Naive thymus-derived CD4-positive, alpha-beta T cell (primary cell): ENCODE results near the gene RPS15A. TPM values are rescaled to one million over a fixed set of nuclear protein-coding genes. Genes with fewer than 3 reads are reported as not detected.

Experiments used
- ATAC-seq: fragments of 150-1000 bp; cut with Tn5 transposase; 2 replicates; pipeline ENCODE4 v1.10.0; 2021; ENCODE audit warnings: mild to moderate bottlenecking, moderate library complexity
- CTCF ChIA-PET: fragments of 350-600 bp; sonication (Branson Sonifier 250); formaldehyde crosslinking; loops from one replicate; lab custom pipeline; 2021; ENCODE audit warnings: antibody characterized with exemption; lab: Charles Lee
- POLR2A ChIA-PET: fragments of 350-600 bp; sonication (Branson Sonifier 250); formaldehyde crosslinking; loops from one replicate; lab custom pipeline; 2021; ENCODE audit warnings: antibody characterized with exemption, inconsistent platforms; lab: Charles Lee
- DNase-seq, 9 donors: peaks; one replicate each; pipeline versions ENCODE4 v3.0.0 to v3.0.0-alpha.2; 2020 to 2022; ENCODE audit warnings: mixed read lengths in 1 of 9
- H3K27ac ChIP-seq: one replicate; pipeline ENCODE4 v1.7.0; 2013; ENCODE audit warnings: mild to moderate bottlenecking, low read depth, low read length, moderate library complexity
- H3K27me3 ChIP-seq, 2 donors: one replicate each; pipeline ENCODE4 v1.7.0; 2013; ENCODE audit warnings: low read length in 2 of 2, mild to moderate bottlenecking in 2 of 2, moderate library complexity in 2 of 2; ENCODE audit not compliant: control insufficient read depth in 2 of 2, insufficient read depth in 2 of 2
- H3K36me3 ChIP-seq, 3 experiments: 1 replicate in 2 of 3; 2 replicates in 1 of 3; pipeline ENCODE4 v1.7.0; 2013; ENCODE audit warnings: low read length in 3 of 3, mild to moderate bottlenecking in 3 of 3, moderate library complexity in 1 of 3; ENCODE audit not compliant: insufficient read depth in 3 of 3, control insufficient read depth in 2 of 3
- H3K4me1 ChIP-seq, 2 donors: one replicate each; pipeline ENCODE4 v1.7.0; 2013; ENCODE audit warnings: low read length in 2 of 2, mild to moderate bottlenecking in 2 of 2, moderate library complexity in 1 of 2; ENCODE audit not compliant: control insufficient read depth in 2 of 2, insufficient read depth in 2 of 2
- H3K4me3 ChIP-seq: 2 replicates; pipeline ENCODE4 v1.7.0; 2013; ENCODE audit warnings: mild to moderate bottlenecking, low read length
- H3K9me3 ChIP-seq, 3 experiments: 1 replicate in 2 of 3; 2 replicates in 1 of 3; pipeline ENCODE4 v1.7.0; 2013; ENCODE audit warnings: low read length in 3 of 3; ENCODE audit not compliant: control insufficient read depth in 2 of 3
- H3K27ac Mint-ChIP-seq, 9 donors: one replicate each; pipeline ENCODE4 v1.8.0; 2020 to 2022; ENCODE audit warnings: mixed read lengths in 9 of 9, mild to moderate bottlenecking in 8 of 9, moderate library complexity in 5 of 9, inconsistent platforms in 2 of 9
- H3K27me3 Mint-ChIP-seq, 5 donors: one replicate each; pipeline ENCODE4 v1.8.0; 2021 to 2022; ENCODE audit warnings: mixed read lengths in 5 of 5, mild to moderate bottlenecking in 1 of 5
- H3K36me3 Mint-ChIP-seq, 5 donors: one replicate each; pipeline ENCODE4 v1.8.0; 2020 to 2022; ENCODE audit warnings: mixed read lengths in 5 of 5, mild to moderate bottlenecking in 3 of 5, inconsistent platforms in 1 of 5
- H3K4me1 Mint-ChIP-seq, 7 donors: one replicate each; pipeline ENCODE4 v1.8.0; 2020 to 2022; ENCODE audit warnings: mixed read lengths in 7 of 7, mild to moderate bottlenecking in 3 of 7, inconsistent platforms in 1 of 7
- H3K4me3 Mint-ChIP-seq, 10 donors: one replicate each; pipeline ENCODE4 v1.8.0; 2020 to 2022; ENCODE audit warnings: mild to moderate bottlenecking in 10 of 10, mixed read lengths in 10 of 10, moderate library complexity in 6 of 10, inconsistent platforms in 2 of 10
- H3K9me3 Mint-ChIP-seq, 11 donors: one replicate each; pipeline ENCODE4 v1.8.0; 2020 to 2022; ENCODE audit warnings: mixed read lengths in 11 of 11, mild to moderate bottlenecking in 4 of 11, inconsistent platforms in 1 of 11, moderate library complexity in 1 of 11
- intact Hi-C, 2 donors: fragments of 100-400 bp; cut with micrococcal nuclease; formaldehyde crosslinking; loops; one replicate each; pipeline ENCODE4 v1.15.1; 2023
- polyA plus RNA-seq, 2 donors: library from polyadenylated mRNA; unstranded; fragments of 300-500 nt; fragmentation: Illumina TruSeq; gene quantifications; one replicate each; pipeline ENCODE4 v1.2.3, GENCODE V29; 2021
- total RNA-seq, 6 experiments: library from RNA in 5 of 6; stranded (reverse) in 5 of 6; gene quantifications; 1 replicate in 5 of 6; 2 replicates in 1 of 6; pipeline ENCODE4 v1.2.3 and lab custom pipeline; 2021 to 2026

The RPS15A gene
- total and polyA plus RNA-seq, 7 experiments from 2014 or later: 2,060 to 5,300 (median 3,844) TPM

DNA sequence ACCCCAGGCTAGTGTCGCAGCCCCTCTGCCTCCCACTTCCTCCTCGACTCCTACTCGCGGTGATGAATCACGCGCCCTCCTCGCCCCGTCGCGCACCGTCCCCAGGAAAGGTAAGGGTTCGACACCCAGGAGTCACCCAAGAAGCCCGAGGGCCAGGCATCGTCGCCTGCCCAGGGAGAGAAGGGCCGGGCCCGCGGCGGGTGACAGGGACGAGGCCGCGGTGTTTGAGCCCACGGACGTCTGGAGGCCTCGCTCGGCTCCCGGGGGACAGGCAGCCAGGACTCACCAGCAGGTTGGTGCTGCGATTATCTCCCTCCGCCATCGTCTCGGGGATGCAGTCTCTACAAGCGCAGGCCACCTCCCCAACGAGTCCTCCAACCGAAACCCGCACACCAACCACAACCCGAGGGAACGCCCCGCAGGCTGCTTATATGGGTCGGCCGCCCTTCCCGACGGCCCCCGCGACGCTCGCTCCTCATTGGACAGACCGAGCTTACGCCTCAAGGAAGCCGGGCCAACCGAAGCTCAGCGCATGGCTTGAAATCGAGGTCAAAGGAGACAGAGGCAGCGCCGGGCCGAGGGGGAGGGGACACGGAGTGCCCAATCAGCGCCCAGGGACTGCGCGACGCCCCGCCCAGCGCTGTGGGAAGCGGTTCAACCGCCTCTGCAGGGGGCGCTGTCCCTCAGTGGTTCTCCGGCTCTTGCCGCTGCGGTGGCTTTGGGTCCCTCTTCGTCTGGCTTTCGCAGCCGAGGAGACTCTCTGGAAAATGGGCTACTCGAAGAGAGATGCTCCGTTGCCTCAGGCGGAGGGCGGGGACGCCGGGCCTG lies 11.2 kb upstream of the RPS15A start, which contains the start of gene ARL6IP1:
Gene ARL6IP1 (minus strand): TSS at position 405 of the 828 bp plus-strand sequence. CDS start 83 bp downstream, at position 322.
- Mint-ChIP-seq H3K27ac (peak within 1 kb of the TSS; percentile 88 to 97 (median 95)), H3K27me3 (peaks cover 0 to 2% (median 0%) of the 10 kb centered on the region in 5 donors), H3K36me3 (peaks cover 0 to 27% (median 4%) of the 10 kb centered on the region in 5 donors), H3K4me1 (peaks cover 30 to 70% (median 58%) of the 10 kb centered on the region in 7 donors), H3K4me3 (peak within 1 kb of the TSS; percentile 88 to 99 (median 96)), H3K9me3 (peaks cover 0 to 4% (median 0%) of the 10 kb centered on the region in 11 donors)
- Histone ChIP-seq H3K9me3 (no peaks in the 10 kb centered on the region), H3K27ac (peak within 1 kb of the TSS; percentile 86), H3K4me1 (peaks cover 21 to 29% of the 10 kb centered on the region in 2 donors), H3K36me3 (peaks cover 0 to 10% (median 6%) of the 10 kb centered on the region in 3 experiments), H3K27me3 (no peaks in the 10 kb centered on the region), H3K4me3 (peak within 1 kb of the TSS; percentile 94)
- peak; percentile 98 to 100 (median 99) for DNase-seq
- ATAC-seq: peak; percentile 96
- ChIA-PET POLR2A (interaction anchor here (0.6 to 6.5 kb wide), 12 partner anchors 11 to 754 kb away, joined by 3 to 130 read pairs (median 5); partner anchors contain the start of genes COQ7, RPS15A, SMG1 and VPS35L), CTCF (interaction anchor here (0.6 to 2.1 kb wide), 13 partner anchors 9 to 245 kb away, joined by 3 to 8 read pairs (median 4); partner anchors contain the start of gene RPS15A)
- intact Hi-C loops: loop anchor here (1.0 to 5.0 kb wide), 8 partner anchors 11 to 722 kb away; partner anchors contain the start of genes CCP110 (in 2 of the 2), COQ7 (in 2 of the 2), RPS15A (in 2 of the 2) and SMG1 (in 2 of the 2)

DNA sequence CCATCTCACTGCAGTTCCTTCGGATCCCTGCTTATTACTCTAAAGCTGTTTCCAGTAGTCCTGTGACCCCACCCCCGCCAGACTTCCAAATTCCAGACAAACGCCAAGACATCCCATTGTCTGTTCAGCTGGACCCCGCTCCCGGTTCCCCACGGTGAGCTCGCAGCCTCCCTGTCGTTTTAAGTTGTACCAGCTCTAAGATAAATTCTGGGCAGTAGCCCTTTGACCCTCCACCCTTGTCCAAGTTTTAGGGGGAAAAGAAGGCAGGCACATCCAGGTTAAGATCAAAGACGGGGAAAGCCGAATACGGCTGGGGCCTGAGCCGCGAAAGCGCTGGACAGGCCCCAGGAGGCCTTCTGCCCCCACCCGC lies 10.6 kb upstream of the RPS15A start:
- peak overlapping the region; percentile 88 to 97 (median 95) for H3K27ac Mint-ChIP-seq
- H3K4me3 Mint-ChIP-seq: peak overlapping the region; percentile 88 to 99 (median 96)
- H3K4me1 Mint-ChIP-seq: peaks cover 30 to 70% (median 59%) of the 10 kb centered on the region in 7 donors
- peaks cover 0 to 2% (median 0%) of the 10 kb centered on the region in 5 donors for H3K27me3 Mint-ChIP-seq
- H3K9me3 Mint-ChIP-seq: peaks cover 0 to 4% (median 0%) of the 10 kb centered on the region in 11 donors
- ATAC-seq: no peak
- intact Hi-C loops: loop anchor here (1.0 to 5.0 kb wide), 8 partner anchors 10 to 723 kb away; partner anchors contain the start of genes CCP110 (in 2 of the 2), COQ7 (in 2 of the 2), RPS15A (in 2 of the 2) and SMG1 (in 2 of the 2)
- no peak for DNase-seq
- ChIA-PET CTCF (interaction anchor here (0.6 to 1.7 kb wide), 3 partner anchors 11 to 145 kb away, joined by 4 to 6 read pairs (median 5); partner anchors contain the start of gene RPS15A), POLR2A (interaction anchor here (0.6 to 6.5 kb wide), 3 partner anchors 11 to 91 kb away, joined by 3 to 130 read pairs (median 8); partner anchors contain the start of gene RPS15A)
- Histone ChIP-seq H3K27ac (peak overlapping the region; percentile 86), H3K36me3 (peaks cover 0 to 16% (median 9%) of the 10 kb centered on the region in 3 experiments), H3K27me3 (no peaks in the 10 kb centered on the region), H3K9me3 (no peaks in the 10 kb centered on the region), H3K4me3 (peak overlapping the region; percentile 94), H3K4me1 (peaks cover 21 to 29% of the 10 kb centered on the region in 2 donors)
- H3K36me3 Mint-ChIP-seq: peaks cover 0 to 25% (median 4%) of the 10 kb centered on the region in 5 donors

DNA sequence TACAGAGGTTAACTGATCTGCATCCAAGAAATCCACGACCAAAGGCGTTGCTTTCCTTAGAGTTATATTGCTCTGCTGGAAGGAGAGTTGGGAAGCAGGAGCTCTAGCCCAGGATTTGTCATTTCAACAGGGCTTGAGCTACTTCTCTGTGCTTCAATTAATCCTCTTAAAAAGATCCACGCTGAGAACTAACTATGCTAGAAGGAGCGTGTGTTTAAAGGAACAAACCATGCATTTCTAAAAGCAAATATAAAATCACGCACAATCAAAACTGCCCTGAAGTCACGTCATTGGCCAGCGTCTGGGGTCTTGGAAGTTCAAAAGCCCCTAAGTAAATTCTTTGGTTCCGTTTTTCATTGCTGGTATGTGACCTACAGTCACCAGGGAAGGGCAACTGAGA lies 10.2 kb upstream of the RPS15A start:
- peak overlapping the region; percentile 86 for H3K27ac ChIP-seq
- H3K27me3 ChIP-seq: no peaks in the 10 kb centered on the region
- H3K27me3 Mint-ChIP-seq: peaks cover 0 to 2% (median 0%) of the 10 kb centered on the region in 5 donors
- intact Hi-C loops: loop anchor here (5.0 kb wide), 3 partner anchors 42 to 722 kb away; partner anchors contain the start of genes CCP110 (in 1 of the 2) and GDE1 (in 1 of the 2)
- ATAC-seq: no peak
- H3K4me1 ChIP-seq: peaks cover 21 to 29% of the 10 kb centered on the region in 2 donors
- H3K4me3 Mint-ChIP-seq: peak overlapping the region; percentile 88 to 99 (median 96)
- H3K9me3 Mint-ChIP-seq: peaks cover 0 to 4% (median 0%) of the 10 kb centered on the region in 11 donors
- H3K4me1 Mint-ChIP-seq: peaks cover 28 to 70% (median 59%) of the 10 kb centered on the region in 7 donors
- peak overlapping the region; percentile 94 for H3K4me3 ChIP-seq
- POLR2A ChIA-PET: interaction anchor here (0.6 to 6.5 kb wide), 4 partner anchors 10 to 91 kb away, joined by 3 to 130 read pairs (median 3); partner anchors contain the start of gene RPS15A
- no peaks in the 10 kb centered on the region for H3K9me3 ChIP-seq
- CTCF ChIA-PET: no interaction called here
- DNase-seq: no peak
- peaks cover 0 to 25% (median 7%) of the 10 kb centered on the region in 5 donors for H3K36me3 Mint-ChIP-seq
- H3K36me3 ChIP-seq: peaks cover 0 to 19% (median 14%) of the 10 kb centered on the region in 3 experiments
- peak overlapping the region; percentile 88 to 97 (median 95) for H3K27ac Mint-ChIP-seq

DNA sequence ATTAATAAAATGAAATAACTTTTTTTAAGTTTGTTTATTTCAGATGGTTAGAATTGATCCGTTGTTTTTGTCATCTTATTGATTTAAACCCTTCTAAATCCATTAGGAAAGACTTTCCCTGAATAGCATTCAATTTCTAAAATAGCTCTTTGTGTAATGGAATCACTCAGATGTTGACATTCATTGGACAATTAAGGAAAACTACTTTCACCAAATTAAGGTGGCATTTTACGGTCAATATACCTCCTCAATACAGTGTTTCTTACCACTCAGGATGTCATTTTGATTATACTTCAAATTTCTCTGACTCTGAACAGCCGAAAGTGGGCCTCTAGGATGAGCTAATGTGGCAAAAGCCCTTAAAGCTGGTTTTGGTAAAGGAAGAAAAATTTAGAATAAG lies 9.4 kb upstream of the RPS15A start:
- ChIA-PET CTCF (interaction anchor here (0.5 to 0.6 kb wide), 2 partner anchors 10 to 1577 kb away, joined by 6 to 9 read pairs; partner anchors contain the start of gene RPS15A), POLR2A (interaction anchor here (1.0 to 6.5 kb wide), 4 partner anchors 9 to 268 kb away, joined by 3 to 130 read pairs (median 3); partner anchors contain the start of genes COQ7 and RPS15A)
- Histone ChIP-seq H3K36me3 (peaks cover 0 to 25% (median 15%) of the 10 kb centered on the region in 3 experiments), H3K27me3 (no peaks in the 10 kb centered on the region), H3K9me3 (no peaks in the 10 kb centered on the region), H3K4me1 (peaks cover 21 to 25% of the 10 kb centered on the region in 2 donors), H3K27ac (no peak overlapping the region), H3K4me3 (peak overlapping the region; percentile 94)
- H3K27ac Mint-ChIP-seq: peak overlapping the region in 8 of 9 donors; percentile 58 to 95 (median 83)
- H3K36me3 Mint-ChIP-seq: peaks cover 0 to 28% (median 7%) of the 10 kb centered on the region in 5 donors
- peaks cover 0 to 2% (median 0%) of the 10 kb centered on the region in 5 donors for H3K27me3 Mint-ChIP-seq
- H3K4me1 Mint-ChIP-seq: peaks cover 28 to 65% (median 54%) of the 10 kb centered on the region in 7 donors
- intact Hi-C loops: loop anchor here in 1 of 2 donors (10.0 kb wide), 1 partner anchor 1785 kb away; no protein-coding TSS in a partner anchor
- H3K4me3 Mint-ChIP-seq: peak overlapping the region; percentile 88 to 99 (median 96)
- H3K9me3 Mint-ChIP-seq: peaks cover 0 to 4% (median 0%) of the 10 kb centered on the region in 11 donors
- no peak for DNase-seq
- no peak for ATAC-seq

DNA sequence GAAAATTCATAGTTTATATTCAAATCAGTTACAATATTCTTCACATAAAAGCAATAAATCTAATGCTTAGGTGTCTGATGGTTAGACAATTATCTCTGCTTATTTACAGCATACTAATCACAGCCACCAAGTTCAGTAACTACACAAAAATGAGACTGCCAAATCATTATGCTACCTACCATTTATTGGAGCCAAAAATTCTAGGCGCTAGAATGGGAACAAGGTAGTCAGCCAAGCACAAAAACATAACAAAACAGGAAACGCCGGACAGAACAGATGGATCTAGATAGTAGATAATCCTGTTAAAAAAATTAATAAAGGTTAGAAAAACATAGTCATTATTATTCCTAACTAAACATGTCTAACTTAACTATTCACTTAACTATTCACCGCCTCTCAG lies 7.6 kb upstream of the RPS15A start:
- intact Hi-C loops: loop anchor here in 1 of 2 donors (10.0 kb wide), 1 partner anchor 1783 kb away; no protein-coding TSS in a partner anchor
- Mint-ChIP-seq H3K4me1 (peaks cover 18 to 52% (median 47%) of the 10 kb centered on the region in 7 donors), H3K27me3 (peaks cover 0 to 2% (median 0%) of the 10 kb centered on the region in 5 donors), H3K36me3 (peaks cover 0 to 36% (median 12%) of the 10 kb centered on the region in 5 donors), H3K9me3 (peaks cover 0 to 4% (median 0%) of the 10 kb centered on the region in 11 donors), H3K27ac (peak overlapping the region in 2 of 9 donors; percentile 43 to 59), H3K4me3 (peak overlapping the region in 1 of 10 donors; percentile 24)
- H3K4me3 ChIP-seq: no peak overlapping the region
- ChIA-PET CTCF (no interaction called here), POLR2A (no interaction called here)
- no peaks in the 10 kb centered on the region for H3K9me3 ChIP-seq
- H3K36me3 ChIP-seq: peaks cover 0 to 40% (median 26%) of the 10 kb centered on the region in 3 experiments
- DNase-seq: no peak
- H3K27ac ChIP-seq: no peak overlapping the region
- no peaks in the 10 kb centered on the region for H3K27me3 ChIP-seq
- no peak for ATAC-seq
- peaks cover 18 to 21% of the 10 kb centered on the region in 2 donors for H3K4me1 ChIP-seq
